ENCODE measurements around the gene GRM4.

Gene GRM4

GRCh38 chr6:33991610-33992009, 154.3 kb downstream of the GRM4 start:
- no peak for DNase-seq

GRCh38 chr6:33990061-33990541, 155.8 kb downstream of the GRM4 start:
- no peak for DNase-seq

GRCh38 chr6:33989016-33989854, 156.7 kb downstream of the GRM4 start:
- no peak for DNase-seq

GRCh38 chr6:33988121-33989015, 157.5 kb downstream of the GRM4 start:
- DNase-seq = no peak

GRCh38 chr6:33987531-33988021, 158.3 kb downstream of the GRM4 start:
- DNase-seq = no peak

- DNase-seq = no peak
Observed at GRCh38 chr6:33985947-33986346, 159.9 kb downstream of the GRM4 start.

- no peak for DNase-seq
Observed at GRCh38 chr6:33985313-33985751, 160.6 kb downstream of the GRM4 start.

- no peak for DNase-seq
Observed at GRCh38 chr6:33984466-33985312, 161.2 kb downstream of the GRM4 start.

- no peak for DNase-seq
Observed at GRCh38 chr6:33983721-33984465, 162.0 kb downstream of the GRM4 start.

- DNase-seq = no peak
Observed at GRCh38 chr6:33983109-33983716, 162.7 kb downstream of the GRM4 start.

- no peak for DNase-seq
Observed at GRCh38 chr6:33981861-33982260, 164.0 kb downstream of the GRM4 start.

GRCh38 chr6:33981421-33981820, 164.5 kb downstream of the GRM4 start:
- DNase-seq = no peak

GRCh38 chr6:33980176-33981175, 165.4 kb downstream of the GRM4 start:
- no peak for DNase-seq

- DNase-seq = no peak
Observed at GRCh38 chr6:33979750-33980149, 166.1 kb downstream of the GRM4 start.

GRCh38 chr6:33978412-33979150, 167.3 kb downstream of the GRM4 start:
- no peak for DNase-seq

GRCh38 chr6:33977606-33978411, 168.1 kb downstream of the GRM4 start:
- no peak for DNase-seq

- no peak for DNase-seq
Observed at GRCh38 chr6:33976437-33977360, 169.2 kb downstream of the GRM4 start.

Measured in activated CD4-positive, alpha-beta T cell treated with anti-CD3 and anti-CD28 coated beads, Interleukin-2, amount 50 U/mL, for 4 hours (primary cell).